Myocyte (in vitro differentiated cells): ENCODE measurements around the gene RNF186. TPM values are rescaled to one million over a fixed set of nuclear protein-coding genes. Genes with fewer than 3 reads are reported as not detected.
"Not testable (repeated sequence)": the region's sequence is repeated elsewhere in the genome, so short reads cannot be mapped to it uniquely, and the experiment has no call there.

Experiments used
- DNase-seq: peaks from one replicate; pipeline ENCODE4 v3.0.0-alpha.2; 2012; ENCODE audit warnings: low read depth
- total RNA-seq: library from RNA; depleted of rRNA; stranded (reverse); fragments of >200 nt; gene quantifications from 2 replicates; pipeline ENCODE4 v1.2.3, GENCODE V29; 2014

The RNF186 gene
- total RNA-seq, 1 donor from 2014 or later = not detected

DNA sequence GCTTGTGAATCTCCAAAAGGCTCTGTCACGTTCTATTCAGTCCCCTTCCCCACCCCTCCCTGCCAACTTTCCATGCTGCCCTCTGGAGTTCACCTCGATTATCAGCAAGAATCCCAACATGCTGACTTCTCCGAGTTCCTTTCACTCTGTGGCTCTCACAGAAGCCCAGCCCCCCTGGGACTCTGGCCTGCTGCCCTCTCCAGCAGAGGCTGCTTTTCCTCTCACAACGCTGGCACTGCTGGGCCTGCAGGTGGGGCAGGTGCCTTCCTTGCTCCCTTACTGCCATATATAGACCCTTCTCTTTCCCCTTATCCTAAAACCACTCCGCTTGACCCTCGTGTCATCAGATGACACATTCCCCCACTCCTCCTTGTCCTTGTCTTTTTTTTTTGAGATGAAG, 10.2 kb upstream of the RNF186 start:
- no peak for DNase-seq

DNA sequence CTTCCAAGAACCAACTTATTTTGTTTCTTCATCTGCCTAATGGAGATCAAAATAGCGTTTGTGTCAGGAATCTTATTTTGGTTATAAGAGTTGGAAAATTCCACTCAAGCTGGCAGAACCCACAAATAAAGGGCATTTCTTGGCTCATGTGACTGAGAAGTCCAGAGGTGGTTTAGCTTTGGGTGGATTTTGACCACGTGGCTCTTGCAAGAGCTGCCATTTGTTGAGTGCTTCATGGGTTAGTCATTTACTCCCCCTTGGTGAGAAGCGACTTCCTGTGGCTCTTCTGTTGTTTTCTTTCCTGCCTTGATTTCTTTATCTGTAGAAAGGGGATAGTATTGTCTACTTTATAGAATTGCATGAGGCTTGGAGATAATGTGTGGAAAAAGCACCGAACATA, 9.5 kb upstream of the RNF186 start:
- peak; percentile 67 for DNase-seq

DNA sequence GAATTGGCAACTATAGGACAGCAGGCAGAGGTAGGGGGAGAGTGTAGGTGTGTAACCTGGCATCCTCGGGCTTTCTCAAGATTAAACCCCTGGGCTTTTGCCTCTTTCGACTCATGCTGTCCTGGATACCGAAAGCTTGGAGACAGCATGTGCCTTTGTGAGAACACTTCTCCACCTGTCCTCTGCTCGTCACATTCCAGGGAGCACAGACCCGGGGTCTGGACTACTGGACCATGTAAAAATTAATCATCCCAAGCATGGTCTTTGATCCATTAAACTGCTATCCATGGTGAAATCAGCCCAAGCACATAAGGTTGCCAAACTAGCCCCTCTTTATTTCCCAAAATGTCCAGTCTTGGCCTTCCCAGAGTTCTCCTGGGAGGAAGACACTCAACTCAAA, 9.0 kb upstream of the RNF186 start:
- DNase-seq = no peak

- DNase-seq = no peak
Measured at GRCh38 chr1:19819701-19820100, 4.6 kb upstream of the RNF186 start.

DNA sequence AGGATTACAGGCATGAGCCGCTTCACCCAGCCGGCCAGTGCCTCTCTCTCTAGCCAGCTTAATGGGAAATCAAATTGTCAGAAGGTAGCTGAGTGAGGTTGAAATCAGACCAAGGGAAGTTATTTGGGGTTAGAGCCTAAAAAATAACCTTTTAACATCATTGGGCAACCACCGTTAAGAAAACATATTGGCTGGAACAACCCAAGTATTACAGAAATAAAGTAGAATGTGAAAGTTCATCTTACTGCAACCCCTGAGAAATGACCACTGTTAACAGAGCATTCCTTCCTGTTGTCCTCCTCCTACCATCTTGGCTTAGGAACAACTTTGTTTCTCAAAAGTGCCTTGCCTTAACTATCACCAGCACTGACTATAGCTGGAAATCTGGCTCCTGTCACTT, 3.2 kb upstream of the RNF186 start:
- DNase-seq = no peak

- no peak for DNase-seq
Measured at GRCh38 chr1:19817160-19817559, 2.1 kb upstream of the RNF186 start.

DNA sequence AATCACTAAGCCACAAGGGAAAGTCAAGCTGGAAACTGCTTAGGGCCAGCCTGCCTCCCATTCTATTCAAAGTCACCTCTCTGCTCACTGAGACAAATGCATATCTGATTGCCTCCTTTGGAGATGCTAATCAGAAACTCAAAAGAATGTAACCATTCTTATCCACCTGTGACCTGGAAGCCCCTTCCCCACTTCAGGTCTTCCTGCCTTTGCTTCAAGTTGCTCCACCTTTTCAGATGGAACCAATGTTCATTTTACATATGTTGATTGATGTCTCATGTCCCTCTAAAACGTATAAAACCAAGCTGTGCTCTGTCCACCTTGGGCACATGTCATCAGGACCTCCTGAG, 1.6 kb upstream of the RNF186 start:
- not testable (repeated sequence) for DNase-seq

DNA sequence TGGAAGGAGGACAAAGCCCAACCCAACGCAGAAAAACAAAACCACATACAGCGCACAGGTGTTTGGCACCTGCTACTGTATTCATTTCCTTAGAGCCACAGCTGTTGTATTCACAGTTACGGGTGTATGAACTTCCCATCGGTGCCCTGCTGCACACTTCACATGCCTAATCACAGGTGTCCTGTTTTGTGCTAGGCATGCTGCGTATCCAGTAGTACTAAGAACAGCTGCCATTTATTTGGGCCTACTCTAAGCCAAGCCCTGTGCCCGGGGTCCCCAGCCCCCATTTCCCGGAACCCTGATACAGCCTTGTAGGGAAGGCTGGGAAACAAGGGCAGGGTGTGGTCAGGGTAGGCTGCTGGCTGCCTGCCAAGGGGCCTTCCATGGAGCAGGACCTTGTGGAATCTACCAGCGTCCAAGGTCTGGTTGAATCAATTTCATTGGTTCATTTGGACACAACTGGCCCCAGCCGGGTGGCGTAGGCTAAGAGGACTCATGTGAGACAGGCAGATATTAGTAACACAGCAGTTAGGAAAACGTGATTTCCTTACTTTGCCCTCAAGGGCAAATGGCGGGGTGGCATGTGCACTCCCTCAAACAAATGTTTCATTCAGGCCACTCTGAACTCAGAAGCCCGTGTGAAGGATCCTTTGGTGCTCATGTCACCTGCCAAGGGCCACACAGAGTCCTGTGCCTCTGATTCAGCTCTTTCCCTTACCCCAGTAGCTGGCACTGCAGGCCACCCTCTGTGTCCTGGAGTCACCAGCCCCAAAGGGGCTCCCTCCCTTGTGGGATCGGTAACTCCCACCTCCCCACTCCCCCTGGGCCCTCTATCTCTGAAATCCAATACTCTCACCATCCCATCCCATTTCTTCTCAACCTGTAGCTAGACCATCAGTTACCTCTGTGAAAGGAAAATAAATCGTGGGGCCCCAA, 986 bp upstream of the RNF186 start:
- peak; percentile 69 for DNase-seq

DNA sequence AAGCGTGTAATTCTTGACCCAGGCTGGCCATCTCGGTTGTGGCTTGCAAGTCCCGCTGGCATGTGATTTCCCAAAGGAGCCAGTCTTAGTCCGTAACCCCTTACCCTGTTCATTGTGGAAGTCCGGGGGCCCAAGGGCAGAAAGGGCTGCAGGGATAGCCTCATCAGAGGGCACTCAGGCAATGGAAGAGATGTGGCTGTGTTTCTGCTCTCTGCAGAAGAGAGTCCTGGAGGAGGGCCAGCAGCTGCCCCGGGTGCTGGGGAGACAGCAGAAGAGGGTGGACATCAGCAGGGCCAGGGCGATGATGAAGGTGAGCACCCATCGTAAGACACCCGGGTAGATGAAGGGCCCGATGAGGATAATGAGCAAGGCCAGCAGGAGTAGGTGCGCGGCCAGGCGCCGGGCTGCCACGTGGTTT, 830 bp downstream of the RNF186 start:
- peak; percentile 18 for DNase-seq

GRCh38 chr1:19813643-19813960, 1.5 kb downstream of the RNF186 start:
- no peak for DNase-seq

DNA sequence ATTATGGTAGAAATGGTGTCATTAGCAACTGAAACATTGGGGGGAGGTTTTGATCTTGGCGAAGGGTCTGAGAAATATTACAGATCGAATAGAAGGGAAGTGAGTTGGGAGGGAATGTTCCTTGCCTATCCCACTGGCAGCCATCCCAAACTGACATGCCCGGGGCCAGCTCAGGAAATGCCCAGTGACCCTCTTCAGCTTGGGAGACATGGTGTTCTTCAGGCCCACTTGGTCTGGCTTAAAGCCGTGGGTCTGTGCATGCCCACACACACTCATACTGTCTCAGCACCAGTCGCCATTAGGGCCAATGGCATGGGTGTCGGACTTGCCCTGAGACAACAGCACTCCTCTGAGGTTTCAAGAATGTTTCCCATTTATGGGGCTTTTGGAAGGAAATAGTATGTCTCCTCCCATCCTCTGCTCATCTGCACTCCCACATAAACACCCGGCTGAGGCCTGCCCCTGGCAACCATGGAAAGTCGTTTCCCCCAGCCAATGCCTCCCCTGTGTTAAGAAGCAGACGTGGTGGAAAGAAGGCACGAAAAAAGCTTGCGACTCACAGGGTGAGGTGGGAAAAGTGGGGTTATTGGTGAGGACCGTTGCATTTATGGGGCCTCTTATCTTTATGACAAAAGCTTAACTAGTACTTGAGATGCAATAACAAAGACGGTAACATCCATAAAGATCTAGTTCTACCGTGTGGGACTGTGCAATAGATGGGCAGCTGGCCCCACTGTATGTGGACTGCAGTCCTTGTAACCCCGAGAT, 2.0 kb downstream of the RNF186 start:
- DNase-seq = no peak

DNA sequence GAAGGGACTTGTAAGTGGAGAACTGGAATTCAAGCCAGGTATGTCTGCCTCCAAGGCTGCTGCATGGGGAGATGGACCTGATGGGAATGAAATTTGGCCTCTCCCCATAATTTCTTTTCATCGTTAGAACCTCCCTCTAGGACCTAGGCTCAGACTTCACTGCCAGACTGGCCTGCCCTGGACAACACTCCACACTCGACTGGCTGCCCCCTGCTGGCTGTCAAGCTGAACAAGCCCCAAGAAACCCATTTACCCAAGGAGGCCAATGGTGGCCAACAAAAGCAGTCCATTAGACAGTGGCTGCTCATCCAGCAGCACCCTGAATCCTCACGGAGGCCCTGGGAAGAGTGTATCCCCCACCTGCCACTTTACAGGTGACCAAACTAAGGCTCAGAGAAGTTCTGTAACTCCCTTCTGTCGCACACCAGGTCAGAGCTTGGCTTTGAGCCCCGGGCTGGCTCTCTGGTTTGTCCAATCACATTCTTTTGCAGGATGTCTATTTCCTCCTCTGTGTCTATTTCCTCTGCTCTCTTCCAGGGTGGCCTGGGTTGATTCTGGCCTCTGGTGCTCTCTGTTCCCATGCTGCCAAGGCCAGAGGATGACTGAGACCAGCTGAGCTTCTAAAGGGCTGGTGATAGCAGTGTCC, 3.8 kb downstream of the RNF186 start:
- peak; percentile 45 for DNase-seq

DNA sequence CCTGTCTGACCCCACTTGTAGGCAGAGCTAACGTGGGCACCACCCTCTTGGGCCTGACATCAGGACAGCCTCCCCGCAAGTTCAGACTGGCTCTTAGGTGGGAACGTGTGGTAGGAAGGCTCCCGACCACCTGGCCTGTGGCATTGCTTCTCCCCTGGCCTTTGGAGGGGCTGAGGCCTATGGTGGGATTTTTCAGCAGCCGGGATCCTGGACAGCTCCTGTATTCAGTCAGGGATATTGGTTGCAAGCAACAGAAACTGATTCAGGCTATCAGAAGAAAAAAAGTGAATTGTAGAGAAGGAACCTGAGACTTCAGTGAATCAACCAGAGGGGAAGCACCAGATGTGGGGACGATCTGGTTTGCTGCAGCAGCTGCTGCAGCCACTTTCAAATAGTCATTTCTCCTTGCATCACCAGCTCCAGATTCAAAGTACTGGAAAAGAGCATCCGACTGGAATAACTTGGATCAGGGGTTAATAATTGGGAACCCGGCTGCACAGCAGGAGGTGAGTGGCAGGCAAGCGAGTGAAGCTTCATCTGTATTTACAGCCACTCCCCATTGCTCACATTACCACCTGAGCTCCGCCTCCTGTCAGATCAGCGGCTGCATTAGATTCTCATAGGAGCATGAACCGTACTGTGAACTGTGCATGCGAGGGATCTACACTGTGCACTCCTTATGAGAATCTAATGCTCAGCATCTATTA, 5.9 kb downstream of the RNF186 start:
- no peak for DNase-seq

GRCh38 chr1:19808351-19808750, 6.7 kb downstream of the RNF186 start:
- DNase-seq = no peak

GRCh38 chr1:19804831-19805251, 10.2 kb downstream of the RNF186 start:
- peak; percentile 66 for DNase-seq

GRCh38 chr1:19802269-19802668, 12.8 kb downstream of the RNF186 start:
- DNase-seq = no peak

GRCh38 chr1:19800076-19800804, 14.8 kb downstream of the RNF186 start:
- DNase-seq = peak; percentile 50

GRCh38 chr1:19799230-19800075, 15.6 kb downstream of the RNF186 start, which contains the start of gene TMCO4:
TSS of gene TMCO4 (minus strand) at chr1:19799916. CDS start at chr1:19780758, 19,158 bp downstream.
- peak; percentile 68 for DNase-seq

GRCh38 chr1:19798486-19799229, 16.4 kb downstream of the RNF186 start:
- DNase-seq = no peak
